Subcutaneous abdominal adipose tissue (tissue), 5 donors: ENCODE measurements around the gene MEOX1.

Experiments used
- H3K27ac ChIP-seq: one replicate; pipeline ENCODE4 v1.7.0; 2013; ENCODE audit warnings: low read depth, mild to moderate bottlenecking, inconsistent platforms, low read length, moderate library complexity
- H3K27me3 ChIP-seq, 5 donors: one replicate each; pipeline ENCODE4 v1.7.0; 2013; ENCODE audit warnings: low read length in 5 of 5, inconsistent platforms in 1 of 5; ENCODE audit not compliant: control insufficient read depth in 5 of 5, insufficient read depth in 4 of 5
- H3K36me3 ChIP-seq, 5 donors: one replicate each; pipeline ENCODE4 v1.7.0; 2013; ENCODE audit warnings: low read length in 5 of 5; ENCODE audit not compliant: control insufficient read depth in 5 of 5, insufficient read depth in 5 of 5
- H3K4me1 ChIP-seq, 5 donors: one replicate each; pipeline ENCODE4 v1.7.0; 2013; ENCODE audit warnings: low read length in 5 of 5, mild to moderate bottlenecking in 3 of 5, moderate library complexity in 1 of 5; ENCODE audit not compliant: control insufficient read depth in 5 of 5, insufficient read depth in 5 of 5
- H3K4me3 ChIP-seq, 5 donors: one replicate each; pipeline ENCODE4 v1.7.0; 2013; ENCODE audit warnings: low read length in 5 of 5, low read depth in 1 of 5
- H3K9ac ChIP-seq, 5 donors: one replicate each; pipeline ENCODE4 v1.7.0; 2013; ENCODE audit warnings: low read length in 5 of 5, mild to moderate bottlenecking in 4 of 5, moderate library complexity in 3 of 5
- H3K9me3 ChIP-seq, 5 donors: one replicate each; pipeline ENCODE4 v1.7.0; 2013; ENCODE audit warnings: low read length in 5 of 5; ENCODE audit not compliant: control insufficient read depth in 5 of 5
- donor health status: healthy.
- donor health status: healthy.
- donor health status: healthy.
- donor health status: healthy.
- donor health status: healthy.

The MEOX1 gene

DNA sequence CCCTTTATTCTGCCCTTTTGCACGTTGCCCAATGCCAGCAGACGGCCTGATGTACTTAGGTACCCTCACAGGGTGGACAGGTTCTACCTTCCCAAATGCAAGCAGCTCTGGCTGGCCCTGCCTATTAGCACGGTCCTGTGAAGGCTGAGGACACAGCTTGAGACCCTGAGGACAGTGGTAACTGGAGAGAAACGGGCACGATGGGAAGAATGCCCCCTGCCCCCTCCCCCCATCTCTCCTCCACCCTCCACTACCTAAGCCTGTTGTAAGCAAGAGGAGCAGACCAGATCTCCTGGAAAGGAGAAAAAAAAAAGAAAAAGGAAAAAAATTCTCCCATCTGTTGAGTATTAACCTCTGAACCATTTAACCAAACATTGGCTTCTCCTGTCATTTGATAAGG is 34.1 kb downstream of the MEOX1 start:
- no peak overlapping the region for H3K27ac ChIP-seq
- H3K27me3 ChIP-seq, result peaks cover 0 to 6% (median 2%) of the 10 kb centered on the region in 5 donors
- H3K4me3 ChIP-seq, result no peak overlapping the region
- H3K4me1 ChIP-seq, result peaks cover 0 to 19% (median 7%) of the 10 kb centered on the region in 5 donors
- no peaks in the 10 kb centered on the region for H3K36me3 ChIP-seq
- no peak overlapping the region for H3K9ac ChIP-seq
- no peaks in the 10 kb centered on the region for H3K9me3 ChIP-seq

DNA sequence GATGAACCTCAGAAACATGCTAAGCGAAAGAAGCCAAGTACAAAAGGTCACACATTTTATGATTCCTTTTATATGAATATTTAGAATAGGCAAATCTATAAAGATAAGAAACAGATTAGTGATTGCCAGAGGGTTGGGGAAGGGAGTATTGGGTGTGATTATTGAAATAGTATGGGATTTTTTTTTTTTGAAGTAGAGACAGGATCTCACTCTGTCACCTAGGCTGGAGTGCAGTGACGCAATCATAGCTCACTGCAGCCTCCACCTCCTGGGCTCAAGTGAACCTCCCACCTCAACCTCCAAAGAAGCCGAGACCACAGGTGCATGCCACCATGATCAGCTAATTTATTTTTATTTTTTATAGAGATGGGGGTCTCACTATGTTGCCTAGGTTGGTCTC is 35.7 kb downstream of the MEOX1 start:
- Histone ChIP-seq H3K9ac (no peak overlapping the region), H3K4me1 (peaks cover 0 to 11% (median 7%) of the 10 kb centered on the region in 5 donors), H3K27ac (no peak overlapping the region), H3K9me3 (no peaks in the 10 kb centered on the region), H3K27me3 (peaks cover 0 to 10% (median 6%) of the 10 kb centered on the region in 5 donors), H3K4me3 (no peak overlapping the region), H3K36me3 (no peaks in the 10 kb centered on the region)

DNA sequence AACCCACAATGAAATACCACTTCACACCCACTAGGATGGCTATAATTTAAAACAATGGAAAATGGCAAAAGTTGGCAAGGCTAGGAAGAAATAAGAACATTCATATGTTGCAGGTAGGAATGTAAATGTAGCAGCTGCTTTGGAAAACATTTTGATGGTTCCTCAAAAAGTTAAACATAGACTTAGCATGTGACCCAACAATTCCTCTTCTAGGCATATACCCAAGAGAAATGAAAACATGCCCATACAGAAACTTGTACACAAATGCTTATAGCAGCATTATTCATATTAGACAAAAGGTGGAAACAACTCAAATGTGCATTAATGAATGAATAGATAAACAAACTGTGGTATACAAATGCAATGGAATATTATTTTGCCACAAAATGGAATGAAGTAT is 36.1 kb downstream of the MEOX1 start:
- H3K4me1 ChIP-seq, result peaks cover 0 to 11% (median 7%) of the 10 kb centered on the region in 5 donors
- no peaks in the 10 kb centered on the region for H3K36me3 ChIP-seq
- no peak overlapping the region for H3K27ac ChIP-seq
- H3K9ac ChIP-seq, result no peak overlapping the region
- peaks cover 0 to 10% (median 6%) of the 10 kb centered on the region in 5 donors for H3K27me3 ChIP-seq
- no peaks in the 10 kb centered on the region for H3K9me3 ChIP-seq
- H3K4me3 ChIP-seq, result no peak overlapping the region

DNA sequence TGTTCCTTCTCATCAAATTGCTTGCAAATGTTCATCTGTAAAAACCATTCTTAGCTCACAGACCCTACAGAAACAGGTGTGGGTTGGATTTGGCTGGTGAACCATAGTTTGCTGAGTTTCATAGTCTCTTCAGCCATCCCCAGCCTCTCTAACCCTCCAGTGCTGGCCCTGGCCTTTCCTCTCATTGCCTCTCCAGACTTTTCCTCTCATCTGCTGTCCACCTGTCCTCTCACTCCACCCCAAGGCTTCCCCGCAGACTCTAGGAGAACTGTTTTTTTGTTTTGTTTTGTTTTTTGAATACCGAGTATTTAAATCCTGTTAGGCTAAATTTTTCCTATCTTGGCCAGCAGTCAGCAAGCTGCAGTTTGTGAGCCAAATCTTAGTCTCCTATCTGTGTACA is 41.1 kb downstream of the MEOX1 start:
- H3K27ac ChIP-seq, result no peak overlapping the region
- H3K27me3 ChIP-seq, result peaks cover 0 to 6% (median 3%) of the 10 kb centered on the region in 5 donors
- H3K36me3 ChIP-seq, result no peaks in the 10 kb centered on the region
- H3K9me3 ChIP-seq, result no peaks in the 10 kb centered on the region
- peaks cover 0 to under 1% (median 0%) of the 10 kb centered on the region in 5 donors for H3K4me1 ChIP-seq
- H3K4me3 ChIP-seq, result no peak overlapping the region
- H3K9ac ChIP-seq, result no peak overlapping the region

GRCh38 chr17:43620147-43620546 is 41.6 kb downstream of the MEOX1 start:
- no peak overlapping the region for H3K27ac ChIP-seq

DNA sequence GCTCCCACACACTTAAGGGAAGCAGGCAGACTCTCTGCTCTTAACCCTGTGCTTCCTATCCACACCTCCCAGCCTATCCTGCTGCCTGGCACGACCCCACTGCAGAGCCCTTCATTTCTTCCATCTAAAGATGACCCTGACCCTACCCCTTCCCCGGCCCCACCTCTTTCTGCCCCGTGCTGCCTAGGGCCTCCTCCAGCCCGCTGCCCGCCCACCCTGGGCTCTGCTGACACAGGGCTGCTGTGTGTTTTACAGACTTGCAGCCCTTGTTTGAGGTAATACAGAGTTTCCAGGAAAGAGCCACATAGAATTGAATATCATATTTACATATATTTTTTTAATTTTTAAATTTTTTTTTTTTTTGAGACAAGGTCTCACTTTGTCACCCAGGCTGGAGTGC is 42.0 kb downstream of the MEOX1 start:
- H3K4me3 ChIP-seq, result no peak overlapping the region
- no peaks in the 10 kb centered on the region for H3K36me3 ChIP-seq
- no peaks in the 10 kb centered on the region for H3K9me3 ChIP-seq
- H3K4me1 ChIP-seq, result peaks cover 0 to 3% (median 0%) of the 10 kb centered on the region in 5 donors
- H3K27me3 ChIP-seq, result peaks cover 0 to 6% (median 3%) of the 10 kb centered on the region in 5 donors
- no peak overlapping the region for H3K9ac ChIP-seq
- H3K27ac ChIP-seq, result no peak overlapping the region

More at GRCh38 chr17:43620147-43620546, 41.6 kb downstream of the MEOX1 start:
- Histone ChIP-seq H3K9me3 (no peaks in the 10 kb centered on the region), H3K4me3 (no peak overlapping the region), H3K4me1 (peaks cover 0 to 3% (median 0%) of the 10 kb centered on the region in 5 donors), H3K36me3 (no peaks in the 10 kb centered on the region), H3K27me3 (peaks cover 0 to 6% (median 3%) of the 10 kb centered on the region in 5 donors), H3K9ac (no peak overlapping the region)

DNA sequence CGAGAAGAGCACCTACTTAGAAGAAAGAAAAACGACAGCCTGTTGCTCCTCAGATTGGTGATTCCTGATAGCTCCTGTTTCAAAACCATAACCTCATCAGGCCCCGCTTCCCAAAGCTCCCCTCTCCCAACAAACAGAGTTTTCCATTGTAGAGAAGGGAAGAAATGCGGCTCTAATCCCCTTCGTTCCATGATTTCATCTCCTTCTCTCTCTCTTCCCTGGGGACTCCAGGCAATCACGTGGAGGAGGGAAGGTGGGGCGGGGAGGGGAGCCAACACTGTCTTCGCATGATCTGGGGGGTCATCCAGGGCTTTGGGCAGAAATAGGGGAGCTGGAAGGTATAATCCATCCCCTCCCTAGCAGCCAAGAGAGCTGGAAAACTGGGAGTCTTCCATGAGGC is 43.4 kb downstream of the MEOX1 start:
- peaks cover 0 to 10% (median 0%) of the 10 kb centered on the region in 5 donors for H3K4me1 ChIP-seq
- peaks cover 3 to 6% (median 3%) of the 10 kb centered on the region in 5 donors for H3K27me3 ChIP-seq
- no peaks in the 10 kb centered on the region for H3K36me3 ChIP-seq
- no peak overlapping the region for H3K9ac ChIP-seq
- no peak overlapping the region for H3K4me3 ChIP-seq
- H3K27ac ChIP-seq, result no peak overlapping the region
- H3K9me3 ChIP-seq, result no peaks in the 10 kb centered on the region

DNA sequence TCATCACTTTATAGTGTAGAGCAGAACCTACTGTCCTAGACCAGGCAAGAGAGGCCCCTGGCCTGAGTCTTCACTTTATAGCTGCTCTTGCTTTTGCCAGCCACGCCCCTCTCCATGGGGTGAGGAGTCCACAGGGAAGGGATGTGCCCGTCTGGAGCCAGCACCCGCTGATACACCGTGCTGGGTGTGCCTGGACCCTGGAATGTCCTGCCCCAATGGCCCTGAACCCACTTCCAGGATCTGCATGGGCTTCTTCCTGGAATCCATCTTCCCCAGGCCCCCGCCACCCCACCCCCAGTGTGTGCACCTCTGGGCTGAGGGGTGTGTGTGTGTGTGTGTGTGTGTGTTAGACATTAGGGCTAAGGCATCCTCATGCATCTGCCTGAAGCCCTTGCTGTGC is 44.9 kb downstream of the MEOX1 start:
- peaks cover under 1 to 3% (median 1%) of the 10 kb centered on the region in 5 donors for H3K27me3 ChIP-seq
- H3K4me1 ChIP-seq, result peaks cover 0 to 10% (median 0%) of the 10 kb centered on the region in 5 donors
- no peak overlapping the region for H3K9ac ChIP-seq
- H3K9me3 ChIP-seq, result no peaks in the 10 kb centered on the region
- H3K36me3 ChIP-seq, result no peaks in the 10 kb centered on the region
- H3K4me3 ChIP-seq, result no peak overlapping the region
- no peak overlapping the region for H3K27ac ChIP-seq

DNA sequence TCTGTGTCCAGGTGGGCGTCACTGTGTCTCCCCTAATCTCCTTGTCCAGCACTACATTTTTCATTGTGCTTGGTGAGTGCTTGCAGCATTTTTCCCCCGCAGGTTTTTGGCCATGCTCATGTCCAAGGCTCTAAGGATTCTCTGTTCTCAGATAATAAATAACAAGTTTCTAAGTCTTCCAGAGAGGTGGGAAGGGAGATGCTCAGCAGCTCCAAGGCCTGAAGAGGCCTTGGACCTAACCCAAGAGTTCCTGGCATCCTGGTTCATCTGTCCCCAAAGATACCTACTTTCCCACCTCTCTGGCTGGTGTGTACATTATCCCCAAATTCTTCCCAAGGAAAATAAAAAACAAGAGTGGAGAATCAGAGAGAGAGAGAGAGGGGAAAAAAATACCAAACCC is 45.3 kb downstream of the MEOX1 start:
- Histone ChIP-seq H3K27me3 (peaks cover 0 to 3% (median 0%) of the 10 kb centered on the region in 5 donors), H3K27ac (no peak overlapping the region), H3K4me1 (peaks cover 0 to 10% (median 0%) of the 10 kb centered on the region in 5 donors), H3K9me3 (peaks cover 0 to 3% (median 0%) of the 10 kb centered on the region in 5 donors), H3K9ac (no peak overlapping the region), H3K36me3 (no peaks in the 10 kb centered on the region), H3K4me3 (no peak overlapping the region)

- Histone ChIP-seq H3K4me3 (no peak overlapping the region), H3K9ac (no peak overlapping the region), H3K4me1 (peaks cover 0 to 10% (median 0%) of the 10 kb centered on the region in 5 donors), H3K9me3 (peaks cover 0 to 3% (median 0%) of the 10 kb centered on the region in 5 donors), H3K27me3 (peaks cover 0 to 3% (median 0%) of the 10 kb centered on the region in 5 donors), H3K27ac (no peak overlapping the region), H3K36me3 (no peaks in the 10 kb centered on the region)
Observed at GRCh38 chr17:43616029-43616351, 45.7 kb downstream of the MEOX1 start.
